ENCODE data around the gene JPT1. TPM values are rescaled to one million over a fixed set of nuclear protein-coding genes. Genes with fewer than 3 reads are reported as not detected.

The JPT1 gene
- total RNA-seq, 1 donor from 2014 or later: 236 TPM

DNA sequence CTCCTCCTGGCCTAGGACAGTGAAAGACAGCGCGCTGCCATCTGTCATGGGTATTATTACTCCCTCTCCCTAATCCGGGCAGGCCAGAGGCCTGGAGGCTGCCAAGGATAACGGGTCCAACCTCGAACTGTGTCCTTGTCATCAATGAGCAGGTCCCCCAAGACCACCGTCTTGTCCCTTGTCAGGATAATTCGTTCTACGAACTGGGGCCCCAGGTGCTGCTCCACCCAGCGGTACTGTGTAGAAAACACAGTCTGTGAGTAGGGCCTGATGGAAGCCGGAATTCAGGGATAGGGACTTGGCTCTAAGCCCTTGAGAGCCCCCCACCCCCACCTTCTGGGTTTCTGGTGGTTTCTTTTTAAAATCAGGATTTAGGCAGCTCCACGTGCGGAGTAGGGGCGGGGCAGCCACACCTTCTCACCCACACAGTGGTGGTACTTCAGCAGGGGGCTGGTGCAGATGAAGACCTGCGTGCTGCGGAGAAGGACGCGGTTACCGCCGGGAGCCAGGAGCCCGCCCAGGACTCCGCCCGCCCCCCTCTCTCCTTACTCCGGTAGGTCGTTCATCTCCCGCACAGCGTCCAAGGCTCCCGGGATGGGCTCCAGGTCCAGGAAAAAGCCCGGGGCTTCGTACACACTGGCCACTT, 23.6 kb downstream of the JPT1 start:
- H3K36me3 ChIP-seq: no peaks in the 10 kb centered on the region
- peak; percentile 87 for DNase-seq (ENCODE audit: low spot score)
- peaks cover 24% of the 10 kb centered on the region for H4K20me1 ChIP-seq (ENCODE audit: low read depth)
- H3K9ac ChIP-seq: peak overlapping the region; percentile 70
- peak overlapping the region; percentile 84 for H3K4me3 ChIP-seq
- Mint-ChIP-seq H3K9me3 (no peaks in the 10 kb centered on the region), H3K36me3 (peaks cover 13% of the 10 kb centered on the region), H3K27me3 (ENCODE audit: insufficient read depth, low read depth) (no peaks in the 10 kb centered on the region), H3K4me3 (peak overlapping the region; percentile 94), H3K27ac (peak overlapping the region; percentile 66), H3K4me1 (peaks cover 12% of the 10 kb centered on the region)
- no peak for TF ChIP-seq EZH2phosphoT487 (IDR thresholded peaks at IDR 0.05)
- TF ChIP-seq, protein P1, sequence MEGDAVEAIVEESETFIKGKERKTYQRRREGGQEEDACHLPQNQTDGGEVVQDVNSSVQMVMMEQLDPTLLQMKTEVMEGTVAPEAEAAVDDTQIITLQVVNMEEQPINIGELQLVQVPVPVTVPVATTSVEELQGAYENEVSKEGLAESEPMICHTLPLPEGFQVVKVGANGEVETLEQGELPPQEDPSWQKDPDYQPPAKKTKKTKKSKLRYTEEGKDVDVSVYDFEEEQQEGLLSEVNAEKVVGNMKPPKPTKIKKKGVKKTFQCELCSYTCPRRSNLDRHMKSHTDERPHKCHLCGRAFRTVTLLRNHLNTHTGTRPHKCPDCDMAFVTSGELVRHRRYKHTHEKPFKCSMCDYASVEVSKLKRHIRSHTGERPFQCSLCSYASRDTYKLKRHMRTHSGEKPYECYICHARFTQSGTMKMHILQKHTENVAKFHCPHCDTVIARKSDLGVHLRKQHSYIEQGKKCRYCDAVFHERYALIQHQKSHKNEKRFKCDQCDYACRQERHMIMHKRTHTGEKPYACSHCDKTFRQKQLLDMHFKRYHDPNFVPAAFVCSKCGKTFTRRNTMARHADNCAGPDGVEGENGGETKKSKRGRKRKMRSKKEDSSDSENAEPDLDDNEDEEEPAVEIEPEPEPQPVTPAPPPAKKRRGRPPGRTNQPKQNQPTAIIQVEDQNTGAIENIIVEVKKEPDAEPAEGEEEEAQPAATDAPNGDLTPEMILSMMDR (IDR thresholded peaks at IDR 0.05): peak; percentile 66
- H3K9me3 ChIP-seq (ENCODE audit: low read depth): no peaks in the 10 kb centered on the region
- peak overlapping the region; percentile 55 for H2AFZ ChIP-seq (replicated peaks)
- H3K79me2 ChIP-seq (ENCODE audit: low read depth): peaks cover 17% of the 10 kb centered on the region
- H3K27me3 ChIP-seq: no peaks in the 10 kb centered on the region
- peaks cover 74% of the 10 kb centered on the region for H3F3A ChIP-seq (ENCODE audit: low read depth)
- peaks cover 7% of the 10 kb centered on the region for H3K4me1 ChIP-seq
- H3K27ac ChIP-seq: peak overlapping the region; percentile 70
- H3K4me2 ChIP-seq: peak overlapping the region; percentile 81

DNA sequence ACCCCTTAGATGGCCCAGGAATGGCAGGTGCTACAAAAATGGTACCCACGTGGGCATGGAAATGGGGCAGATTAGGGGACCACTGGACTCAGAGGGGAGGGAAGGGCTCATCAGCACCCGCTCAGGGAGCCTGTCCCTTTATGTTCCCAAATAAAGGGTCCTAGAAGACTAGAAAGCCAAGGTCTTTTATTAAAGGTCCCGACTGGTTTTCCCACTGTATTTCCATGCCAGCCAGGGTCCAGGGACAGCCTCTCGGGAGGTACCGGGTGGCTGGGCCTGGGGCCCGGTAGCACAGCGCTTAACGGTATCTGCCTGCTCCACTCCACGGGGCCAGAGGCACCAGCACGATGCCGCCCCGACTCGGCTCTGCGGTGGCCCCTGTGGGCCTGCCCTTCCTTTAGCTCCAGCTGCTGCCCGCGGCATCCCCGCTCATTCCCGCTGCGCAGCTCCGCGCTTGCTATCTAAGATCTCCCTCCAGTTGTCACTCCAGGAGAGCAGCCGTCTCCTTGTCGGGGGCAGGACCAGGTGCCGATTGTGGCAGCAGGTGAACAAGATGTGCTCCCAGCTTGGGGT, 24.2 kb downstream of the JPT1 start:
- peak overlapping the region; percentile 81 for H3K4me2 ChIP-seq
- TF ChIP-seq EZH2phosphoT487 (IDR thresholded peaks at IDR 0.05) (no peak), EZH2 (IDR thresholded peaks at IDR 0.05) (no peak)
- TF ChIP-seq, protein P1 (IDR thresholded peaks at IDR 0.05): no peak

DNA sequence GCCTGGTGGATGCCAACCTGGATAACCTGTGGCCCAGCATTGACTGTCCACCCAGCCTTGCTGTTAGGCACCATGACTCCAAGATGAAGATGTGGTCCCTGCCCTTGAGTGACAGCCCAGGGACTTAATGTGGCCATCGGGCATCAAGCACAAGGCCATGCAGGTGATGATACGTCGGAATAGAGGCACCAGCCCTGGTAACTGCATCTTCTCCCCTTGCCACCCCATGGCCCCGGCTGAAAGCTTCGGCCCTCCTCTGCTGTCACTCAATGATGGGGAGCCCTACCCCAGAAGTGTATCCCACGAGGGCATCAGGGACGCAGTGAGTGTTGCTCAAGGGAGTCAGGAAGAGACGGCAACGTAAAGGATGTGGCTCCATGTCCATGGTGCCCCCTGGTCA, 24.7 kb downstream of the JPT1 start:
- H2AFZ ChIP-seq (replicated peaks): no peak overlapping the region
- H3K36me3 ChIP-seq: no peaks in the 10 kb centered on the region
- peaks cover 62% of the 10 kb centered on the region for H3F3A ChIP-seq (ENCODE audit: low read depth)
- H3K36me3 Mint-ChIP-seq: peaks cover 8% of the 10 kb centered on the region
- no peak overlapping the region for H3K9ac ChIP-seq
- peaks cover 17% of the 10 kb centered on the region for H3K79me2 ChIP-seq (ENCODE audit: low read depth)
- H3K4me3 ChIP-seq: no peak overlapping the region
- H3K27ac Mint-ChIP-seq: no peak overlapping the region
- no peak overlapping the region for H3K27ac ChIP-seq
- TF ChIP-seq, protein P1 (IDR thresholded peaks at IDR 0.05): no peak
- TF ChIP-seq EZH2 (IDR thresholded peaks at IDR 0.05) (no peak), EZH2phosphoT487 (IDR thresholded peaks at IDR 0.05) (no peak)
- H3K27me3 Mint-ChIP-seq (ENCODE audit: insufficient read depth, low read depth): no peaks in the 10 kb centered on the region
- peaks cover 7% of the 10 kb centered on the region for H3K4me1 ChIP-seq
- no peaks in the 10 kb centered on the region for H3K27me3 ChIP-seq
- no peaks in the 10 kb centered on the region for H3K9me3 ChIP-seq (ENCODE audit: low read depth)
- H3K4me3 Mint-ChIP-seq: peak overlapping the region; percentile 74
- DNase-seq (ENCODE audit: low spot score): no peak
- no peaks in the 10 kb centered on the region for H3K9me3 Mint-ChIP-seq
- no peak overlapping the region for H3K4me2 ChIP-seq
- H4K20me1 ChIP-seq (ENCODE audit: low read depth): peaks cover 16% of the 10 kb centered on the region
- peaks cover 12% of the 10 kb centered on the region for H3K4me1 Mint-ChIP-seq

More for the DNA sequence above, 24.2 kb downstream of the JPT1 start:
- Mint-ChIP-seq H3K27me3 (ENCODE audit: insufficient read depth, low read depth) (no peaks in the 10 kb centered on the region), H3K4me1 (peaks cover 12% of the 10 kb centered on the region), H3K9me3 (no peaks in the 10 kb centered on the region), H3K36me3 (peaks cover 11% of the 10 kb centered on the region), H3K4me3 (peak overlapping the region; percentile 94), H3K27ac (no peak overlapping the region)
- no peak for DNase-seq (ENCODE audit: low spot score)
- H3K79me2 ChIP-seq (ENCODE audit: low read depth): peaks cover 17% of the 10 kb centered on the region
- H2AFZ ChIP-seq (replicated peaks): no peak overlapping the region
- H3K9me3 ChIP-seq (ENCODE audit: low read depth): no peaks in the 10 kb centered on the region
- peak overlapping the region; percentile 84 for H3K4me3 ChIP-seq
- peaks cover 7% of the 10 kb centered on the region for H3K4me1 ChIP-seq
- H4K20me1 ChIP-seq (ENCODE audit: low read depth): peaks cover 18% of the 10 kb centered on the region
- H3K9ac ChIP-seq: no peak overlapping the region
- no peaks in the 10 kb centered on the region for H3K27me3 ChIP-seq
- no peaks in the 10 kb centered on the region for H3K36me3 ChIP-seq
- H3K27ac ChIP-seq: no peak overlapping the region
- peaks cover 68% of the 10 kb centered on the region for H3F3A ChIP-seq (ENCODE audit: low read depth)
